Ovary (tissue), 3 donors: ENCODE data around the gene SCD5.

ENCODE experiments used
- EP300 ChIP-seq: sonication (generic); formaldehyde crosslinking; IDR thresholded peaks from one replicate; pipeline ENCODE4 v1.6.1; 2017; ENCODE audit warnings: antibody characterized with exemption
- POLR2A ChIP-seq: fragments of 450-650 bp; IDR thresholded peaks from one replicate; pipeline ENCODE4 v1.6.1; 2017; ENCODE audit warnings: antibody characterized with exemption, mild to moderate bottlenecking, moderate library complexity
- TF ChIP-seq, protein P1 (sequence below), 3 donors: fragments of 450-650 bp in 2 of 3; fragments of 200-600 bp in 1 of 3; IDR thresholded peaks; one replicate each; pipeline versions ENCODE4 v1.5.1 to v1.8.0; 2016 to 2022; ENCODE audit warnings: antibody characterized with exemption in 3 of 3, mild to moderate bottlenecking in 1 of 3
- donor health status: DM: no; HTN: no; CAD: no.

- TF ChIP-seq, protein P1, sequence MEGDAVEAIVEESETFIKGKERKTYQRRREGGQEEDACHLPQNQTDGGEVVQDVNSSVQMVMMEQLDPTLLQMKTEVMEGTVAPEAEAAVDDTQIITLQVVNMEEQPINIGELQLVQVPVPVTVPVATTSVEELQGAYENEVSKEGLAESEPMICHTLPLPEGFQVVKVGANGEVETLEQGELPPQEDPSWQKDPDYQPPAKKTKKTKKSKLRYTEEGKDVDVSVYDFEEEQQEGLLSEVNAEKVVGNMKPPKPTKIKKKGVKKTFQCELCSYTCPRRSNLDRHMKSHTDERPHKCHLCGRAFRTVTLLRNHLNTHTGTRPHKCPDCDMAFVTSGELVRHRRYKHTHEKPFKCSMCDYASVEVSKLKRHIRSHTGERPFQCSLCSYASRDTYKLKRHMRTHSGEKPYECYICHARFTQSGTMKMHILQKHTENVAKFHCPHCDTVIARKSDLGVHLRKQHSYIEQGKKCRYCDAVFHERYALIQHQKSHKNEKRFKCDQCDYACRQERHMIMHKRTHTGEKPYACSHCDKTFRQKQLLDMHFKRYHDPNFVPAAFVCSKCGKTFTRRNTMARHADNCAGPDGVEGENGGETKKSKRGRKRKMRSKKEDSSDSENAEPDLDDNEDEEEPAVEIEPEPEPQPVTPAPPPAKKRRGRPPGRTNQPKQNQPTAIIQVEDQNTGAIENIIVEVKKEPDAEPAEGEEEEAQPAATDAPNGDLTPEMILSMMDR (IDR thresholded peaks at IDR 0.05), result no peak
- no peak for TF ChIP-seq EP300
- TF ChIP-seq POLR2A, result no peak
Measured at GRCh38 chr4:82599336-82599735, 199.3 kb downstream of the SCD5 start.
